GM12873 (cell line): ENCODE measurements around the gene ABCC9.

Experiments
- CTCF ChIP-seq: IDR thresholded peaks from 2 replicates; pipeline ENCODE4 v1.5.1; 2012; ENCODE audit warnings: low read depth, mild to moderate bottlenecking, moderate library complexity, low read length, control low read depth; ENCODE audit not compliant: insufficient read depth; ENCODE audit errors: missing control alignments

ABCC9 gene

GRCh38 chr12:21806255-21806654 is 135.0 kb downstream of the ABCC9 start:
- TF ChIP-seq CTCF: no peak

GRCh38 chr12:21801522-21802288 is 139.5 kb downstream of the ABCC9 start:
- no peak for TF ChIP-seq CTCF

- no peak for TF ChIP-seq CTCF
Measured at GRCh38 chr12:21800011-21800410, 141.2 kb downstream of the ABCC9 start.

GRCh38 chr12:21797539-21797938 is 143.7 kb downstream of the ABCC9 start:
- no peak for TF ChIP-seq CTCF

- TF ChIP-seq CTCF: no peak
Measured at GRCh38 chr12:21795648-21796328, 145.4 kb downstream of the ABCC9 start.

- no peak for TF ChIP-seq CTCF
Measured at GRCh38 chr12:21788089-21788983, 152.9 kb downstream of the ABCC9 start.
